HepG2 (cell line): ENCODE results near the gene LSM14B. TPM values are rescaled to one million over a fixed set of nuclear protein-coding genes. Genes with fewer than 3 reads are reported as not detected.

Experiments used
- ATM ChIP-seq: fragments of 450-650 bp; IDR thresholded peaks from 2 replicates; pipeline ENCODE4 v1.7.1; 2017; ENCODE audit warnings: mild to moderate bottlenecking, borderline replicate concordance
- BRF2 ChIP-seq: sonication (generic); formaldehyde crosslinking; IDR thresholded peaks from 2 replicates; pipeline ENCODE4 v1.8.1; 2022; ENCODE audit warnings: mild to moderate bottlenecking, missing genetic modification reagents
- ELF4 ChIP-seq: sonication (generic); formaldehyde crosslinking; IDR thresholded peaks from 2 replicates; pipeline ENCODE4 v1.5.0; 2020; ENCODE audit warnings: missing genetic modification reagents, mild to moderate bottlenecking, moderate library complexity, borderline replicate concordance
- EZH2 ChIP-seq: conservative IDR thresholded peaks from 2 replicates; pipeline ENCODE4 v1.6.1; 2012; ENCODE audit warnings: mild to moderate bottlenecking, low read depth, low read length, moderate library complexity
- ISX ChIP-seq: sonication (generic); formaldehyde crosslinking; conservative IDR thresholded peaks from 2 replicates; pipeline ENCODE4 v1.5.0; 2020; ENCODE audit warnings: missing genetic modification reagents
- KLF6 ChIP-seq: IDR thresholded peaks from 2 replicates; pipeline ENCODE4 v1.8.0; 2016; ENCODE audit warnings: missing biosample characterization, missing genetic modification reagents
- LCORL ChIP-seq, 2 experiments: fragments of 450-650 bp in 1 of 2; sonication (generic) in 1 of 2; formaldehyde crosslinking in 1 of 2; IDR thresholded peaks; 2 replicates each; pipeline versions ENCODE4 v1.5.0 to v1.6.1; 2017 to 2020; ENCODE audit warnings: antibody characterized with exemption in 1 of 2, missing genetic modification reagents in 1 of 2
- MEF2D ChIP-seq: sonication (generic); formaldehyde crosslinking; IDR thresholded peaks from 2 replicates; pipeline ENCODE4 v1.5.1; 2020; ENCODE audit warnings: mild to moderate bottlenecking, missing genetic modification reagents
- POGZ ChIP-seq: sonication (generic); formaldehyde crosslinking; IDR thresholded peaks from 2 replicates; pipeline ENCODE4 v1.4.0; 2020; ENCODE audit warnings: mild to moderate bottlenecking, missing genetic modification reagents
- SALL1 ChIP-seq: sonication (generic); formaldehyde crosslinking; IDR thresholded peaks from 2 replicates; pipeline ENCODE4 v1.8.0; 2022; ENCODE audit warnings: mild to moderate bottlenecking, missing genetic modification reagents
- SIN3A ChIP-seq: IDR thresholded peaks from 2 replicates; pipeline ENCODE4 v1.6.1; 2011; ENCODE audit warnings: low read depth, mild to moderate bottlenecking, control low read depth, low read length, borderline replicate concordance
- SP4 ChIP-seq: sonication (generic); formaldehyde crosslinking; IDR thresholded peaks from 2 replicates; pipeline ENCODE4 v1.8.1; 2023; ENCODE audit warnings: mild to moderate bottlenecking, missing genetic modification reagents
- ZNF17 ChIP-seq: sonication (generic); formaldehyde crosslinking; IDR thresholded peaks from 2 replicates; pipeline ENCODE4 v1.5.0; 2020; ENCODE audit warnings: mild to moderate bottlenecking, missing genetic modification reagents
- ZNF562 ChIP-seq: sonication (generic); formaldehyde crosslinking; IDR thresholded peaks from 2 replicates; pipeline ENCODE4 v1.8.0; 2022; ENCODE audit warnings: missing genetic modification reagents, borderline replicate concordance
- ZNF614 ChIP-seq: IDR thresholded peaks from 2 replicates; pipeline ENCODE4 v1.6.1; 2018; ENCODE audit warnings: missing biosample characterization, missing genetic modification reagents, inconsistent platforms, borderline replicate concordance
- ZNF709 ChIP-seq: sonication (generic); formaldehyde crosslinking; IDR thresholded peaks from 2 replicates; pipeline ENCODE4 v1.5.0; 2020; ENCODE audit warnings: mild to moderate bottlenecking, missing genetic modification reagents
- ZNF878 ChIP-seq: sonication (generic); formaldehyde crosslinking; IDR thresholded peaks from 2 replicates; pipeline ENCODE4 v1.8.1; 2023; ENCODE audit warnings: mild to moderate bottlenecking, missing genetic modification reagents, moderate library complexity
- polyA plus RNA-seq, 8 experiments: library from polyadenylated mRNA; depleted of rRNA in 3 of 8; stranded (reverse) in 7 of 8; unstranded in 1 of 8; fragments of >200 nt; fragmentation: Illumina TruSeq in 4 of 8; extraction: Trizol in 4 of 8; gene quantifications; 2 replicates each; pipeline versions ENCODE4 v1.2.1 to v1.2.3, GENCODE V29; 2011 to 2016; ENCODE audit warnings: low read depth in 4 of 8, missing spikeins in 1 of 8, mixed read lengths in 1 of 8; ENCODE audit not compliant: insufficient read depth in 1 of 8
- total RNA-seq, 5 experiments: library from RNA; depleted of rRNA; stranded (reverse); fragments of >200 nt; fragmentation: Illumina TruSeq; extraction: Trizol; gene quantifications; 2 replicates each; pipeline ENCODE4 v1.2.3, GENCODE V29; 2016; ENCODE audit warnings: low read depth in 1 of 5
- TF ChIP-seq, protein P1 (sequence below): sonication (generic); formaldehyde crosslinking; IDR thresholded peaks from 2 replicates; pipeline ENCODE4 v1.4.0; 2020; ENCODE audit warnings: mild to moderate bottlenecking, low read depth, missing genetic modification reagents
- TF ChIP-seq, protein P2 (sequence below): sonication (generic); formaldehyde crosslinking; IDR thresholded peaks from 2 replicates; pipeline ENCODE4 v1.8.0; 2022; ENCODE audit warnings: low read depth, missing genetic modification reagents
- TF ChIP-seq, protein P3 (sequence below): sonication (generic); formaldehyde crosslinking; conservative IDR thresholded peaks from 2 replicates; pipeline ENCODE4 v1.4.0; 2020; ENCODE audit warnings: missing genetic modification reagents
- TF ChIP-seq, protein P4 (sequence below): sonication (generic); formaldehyde crosslinking; IDR thresholded peaks from 2 replicates; pipeline ENCODE4 v1.4.0; 2020; ENCODE audit warnings: missing genetic modification reagents, borderline replicate concordance

LSM14B gene
- total and polyA plus RNA-seq, 2 of the 13 experiments (the other 11 are each of a cell fraction or from before 2014, with no cell fraction given), result 43.3 to 79.2 TPM

GRCh38 chr20:62121776-62122653 lies at the start of gene LSM14B (continued):
- TF ChIP-seq BRF2 (CRISPR knock-in tag), result peak; percentile 56
- TF ChIP-seq LCORL (IDR thresholded peaks at IDR 0.05), result no peak
- peak; percentile 9; the same call in 1 of the 2 replicates for TF ChIP-seq LCORL (CRISPR knock-in tag; IDR thresholded peaks at IDR 0.05)
- no peak for TF ChIP-seq ATM
- TF ChIP-seq ZNF878, result 0 out of 2 replicates have a peak, but pooled peaks have one; percentile 65
- no peak; the same call in 1 of the 2 replicates for TF ChIP-seq ZNF614
- TF ChIP-seq, protein P1, sequence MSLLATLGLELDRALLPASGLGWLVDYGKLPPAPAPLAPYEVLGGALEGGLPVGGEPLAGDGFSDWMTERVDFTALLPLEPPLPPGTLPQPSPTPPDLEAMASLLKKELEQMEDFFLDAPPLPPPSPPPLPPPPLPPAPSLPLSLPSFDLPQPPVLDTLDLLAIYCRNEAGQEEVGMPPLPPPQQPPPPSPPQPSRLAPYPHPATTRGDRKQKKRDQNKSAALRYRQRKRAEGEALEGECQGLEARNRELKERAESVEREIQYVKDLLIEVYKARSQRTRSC (CRISPR knock-in tag), result no peak; the same call in 1 of the 2 replicates
- TF ChIP-seq, protein P2, sequence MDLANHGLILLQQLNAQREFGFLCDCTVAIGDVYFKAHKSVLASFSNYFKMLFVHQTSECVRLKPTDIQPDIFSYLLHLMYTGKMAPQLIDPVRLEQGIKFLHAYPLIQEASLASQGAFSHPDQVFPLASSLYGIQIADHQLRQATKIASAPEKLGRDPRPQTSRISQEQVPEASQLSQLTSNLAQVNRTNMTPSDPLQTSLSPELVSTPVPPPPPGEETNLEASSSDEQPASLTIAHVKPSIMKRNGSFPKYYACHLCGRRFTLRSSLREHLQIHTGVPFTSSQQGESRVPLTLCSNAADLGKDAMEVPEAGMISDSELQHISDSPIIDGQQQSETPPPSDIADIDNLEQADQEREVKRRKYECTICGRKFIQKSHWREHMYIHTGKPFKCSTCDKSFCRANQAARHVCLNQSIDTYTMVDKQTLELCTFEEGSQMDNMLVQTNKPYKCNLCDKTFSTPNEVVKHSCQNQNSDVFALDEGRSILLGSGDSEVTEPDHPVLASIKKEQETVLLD, result peak; percentile 97
- no peak; the same call in 1 of the 2 replicates for TF ChIP-seq KLF6
- peak; percentile 63; the same call in 1 of the 2 replicates for TF ChIP-seq ZNF709
- no peak for TF ChIP-seq MEF2D (CRISPR knock-in tag)
- TF ChIP-seq, protein P3, sequence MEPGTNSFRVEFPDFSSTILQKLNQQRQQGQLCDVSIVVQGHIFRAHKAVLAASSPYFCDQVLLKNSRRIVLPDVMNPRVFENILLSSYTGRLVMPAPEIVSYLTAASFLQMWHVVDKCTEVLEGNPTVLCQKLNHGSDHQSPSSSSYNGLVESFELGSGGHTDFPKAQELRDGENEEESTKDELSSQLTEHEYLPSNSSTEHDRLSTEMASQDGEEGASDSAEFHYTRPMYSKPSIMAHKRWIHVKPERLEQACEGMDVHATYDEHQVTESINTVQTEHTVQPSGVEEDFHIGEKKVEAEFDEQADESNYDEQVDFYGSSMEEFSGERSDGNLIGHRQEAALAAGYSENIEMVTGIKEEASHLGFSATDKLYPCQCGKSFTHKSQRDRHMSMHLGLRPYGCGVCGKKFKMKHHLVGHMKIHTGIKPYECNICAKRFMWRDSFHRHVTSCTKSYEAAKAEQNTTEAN (CRISPR knock-in tag), result peak; percentile 97
- TF ChIP-seq ZNF562 (CRISPR knock-in tag), result peak; percentile 52; the same call in 1 of the 2 replicates
- TF ChIP-seq, protein P4, sequence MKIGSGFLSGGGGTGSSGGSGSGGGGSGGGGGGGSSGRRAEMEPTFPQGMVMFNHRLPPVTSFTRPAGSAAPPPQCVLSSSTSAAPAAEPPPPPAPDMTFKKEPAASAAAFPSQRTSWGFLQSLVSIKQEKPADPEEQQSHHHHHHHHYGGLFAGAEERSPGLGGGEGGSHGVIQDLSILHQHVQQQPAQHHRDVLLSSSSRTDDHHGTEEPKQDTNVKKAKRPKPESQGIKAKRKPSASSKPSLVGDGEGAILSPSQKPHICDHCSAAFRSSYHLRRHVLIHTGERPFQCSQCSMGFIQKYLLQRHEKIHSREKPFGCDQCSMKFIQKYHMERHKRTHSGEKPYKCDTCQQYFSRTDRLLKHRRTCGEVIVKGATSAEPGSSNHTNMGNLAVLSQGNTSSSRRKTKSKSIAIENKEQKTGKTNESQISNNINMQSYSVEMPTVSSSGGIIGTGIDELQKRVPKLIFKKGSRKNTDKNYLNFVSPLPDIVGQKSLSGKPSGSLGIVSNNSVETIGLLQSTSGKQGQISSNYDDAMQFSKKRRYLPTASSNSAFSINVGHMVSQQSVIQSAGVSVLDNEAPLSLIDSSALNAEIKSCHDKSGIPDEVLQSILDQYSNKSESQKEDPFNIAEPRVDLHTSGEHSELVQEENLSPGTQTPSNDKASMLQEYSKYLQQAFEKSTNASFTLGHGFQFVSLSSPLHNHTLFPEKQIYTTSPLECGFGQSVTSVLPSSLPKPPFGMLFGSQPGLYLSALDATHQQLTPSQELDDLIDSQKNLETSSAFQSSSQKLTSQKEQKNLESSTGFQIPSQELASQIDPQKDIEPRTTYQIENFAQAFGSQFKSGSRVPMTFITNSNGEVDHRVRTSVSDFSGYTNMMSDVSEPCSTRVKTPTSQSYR (CRISPR knock-in tag), result peak; percentile 95
- TF ChIP-seq ELF4 (CRISPR knock-in tag), result 0 out of 2 replicates have a peak, but pooled peaks have one; percentile 6
- TF ChIP-seq SIN3A, result peak; percentile 89
- no peak for TF ChIP-seq EZH2
- peak; percentile 10 for TF ChIP-seq SALL1 (CRISPR knock-in tag)
- no peak for TF ChIP-seq ZNF17 (CRISPR knock-in tag)
- no peak; the same call in 1 of the 2 replicates for TF ChIP-seq POGZ (CRISPR knock-in tag)
- peak; percentile 97 for TF ChIP-seq SP4
- peak; percentile 70; the same call in 1 of the 2 replicates for TF ChIP-seq ISX (CRISPR knock-in tag)
